ENCODE measurements around the gene GRK7.

Gene GRK7

DNA sequence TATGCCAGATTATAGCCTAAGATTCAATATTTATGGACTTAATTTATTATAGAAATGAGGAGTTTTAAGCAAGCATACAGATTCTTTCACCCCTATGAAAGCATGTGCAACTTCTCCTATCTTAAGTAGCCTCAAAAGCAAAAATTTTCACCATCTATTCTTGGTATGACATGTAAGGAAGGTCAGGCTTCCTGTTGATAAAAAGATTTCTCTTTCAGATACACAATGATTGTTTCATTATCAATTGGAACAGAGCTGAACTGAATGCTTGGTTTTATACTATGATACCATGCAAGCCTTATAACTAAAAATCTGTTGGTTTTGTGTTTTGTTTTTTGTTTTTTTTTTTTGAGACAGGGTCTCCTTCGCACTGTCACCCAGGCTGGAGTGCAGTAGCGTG lies 3.9 kb downstream of the GRK7 start:
- H3F3A ChIP-seq (ENCODE audit: low read depth): no peaks in the 10 kb centered on the region
- H3K27me3 ChIP-seq (ENCODE audit: insufficient read depth, low read length, poor library complexity, severe bottlenecking): no peaks in the 10 kb centered on the region
- no peaks in the 10 kb centered on the region for H3K9me2 ChIP-seq (replicated peaks; ENCODE audit: low read depth, low read length)
- no peak overlapping the region for H3K9ac ChIP-seq (ENCODE audit: low read depth, low read length, poor library complexity, severe bottlenecking)
- H4K20me1 ChIP-seq (ENCODE audit: insufficient read depth, low read length, poor library complexity, severe bottlenecking): no peaks in the 10 kb centered on the region
- H2AFZ ChIP-seq (ENCODE audit: low read length): no peak overlapping the region
- no peak overlapping the region for H3K4me2 ChIP-seq (ENCODE audit: low read depth, low read length, poor library complexity, severe bottlenecking)
- H3K4me3 ChIP-seq (ENCODE audit: low read length, poor library complexity, severe bottlenecking): no peak overlapping the region
- no peaks in the 10 kb centered on the region for H3K36me3 ChIP-seq (ENCODE audit: insufficient read depth, low read length)
- peaks cover 14% of the 10 kb centered on the region for H3K4me1 ChIP-seq (ENCODE audit: insufficient read depth, low read length, poor library complexity, severe bottlenecking)
- H3K79me2 ChIP-seq (ENCODE audit: insufficient read depth, low read length): no peaks in the 10 kb centered on the region
- H3K9me3 ChIP-seq (ENCODE audit: insufficient read depth, low read depth, low read length): no peaks in the 10 kb centered on the region
- TF ChIP-seq, protein P1, sequence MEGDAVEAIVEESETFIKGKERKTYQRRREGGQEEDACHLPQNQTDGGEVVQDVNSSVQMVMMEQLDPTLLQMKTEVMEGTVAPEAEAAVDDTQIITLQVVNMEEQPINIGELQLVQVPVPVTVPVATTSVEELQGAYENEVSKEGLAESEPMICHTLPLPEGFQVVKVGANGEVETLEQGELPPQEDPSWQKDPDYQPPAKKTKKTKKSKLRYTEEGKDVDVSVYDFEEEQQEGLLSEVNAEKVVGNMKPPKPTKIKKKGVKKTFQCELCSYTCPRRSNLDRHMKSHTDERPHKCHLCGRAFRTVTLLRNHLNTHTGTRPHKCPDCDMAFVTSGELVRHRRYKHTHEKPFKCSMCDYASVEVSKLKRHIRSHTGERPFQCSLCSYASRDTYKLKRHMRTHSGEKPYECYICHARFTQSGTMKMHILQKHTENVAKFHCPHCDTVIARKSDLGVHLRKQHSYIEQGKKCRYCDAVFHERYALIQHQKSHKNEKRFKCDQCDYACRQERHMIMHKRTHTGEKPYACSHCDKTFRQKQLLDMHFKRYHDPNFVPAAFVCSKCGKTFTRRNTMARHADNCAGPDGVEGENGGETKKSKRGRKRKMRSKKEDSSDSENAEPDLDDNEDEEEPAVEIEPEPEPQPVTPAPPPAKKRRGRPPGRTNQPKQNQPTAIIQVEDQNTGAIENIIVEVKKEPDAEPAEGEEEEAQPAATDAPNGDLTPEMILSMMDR (conservative IDR thresholded peaks at IDR 0.05; ENCODE audit: low read length): no peak
- TF ChIP-seq EZH2phosphoT487 (IDR thresholded peaks at IDR 0.05; ENCODE audit: borderline replicate concordance): no peak

DNA sequence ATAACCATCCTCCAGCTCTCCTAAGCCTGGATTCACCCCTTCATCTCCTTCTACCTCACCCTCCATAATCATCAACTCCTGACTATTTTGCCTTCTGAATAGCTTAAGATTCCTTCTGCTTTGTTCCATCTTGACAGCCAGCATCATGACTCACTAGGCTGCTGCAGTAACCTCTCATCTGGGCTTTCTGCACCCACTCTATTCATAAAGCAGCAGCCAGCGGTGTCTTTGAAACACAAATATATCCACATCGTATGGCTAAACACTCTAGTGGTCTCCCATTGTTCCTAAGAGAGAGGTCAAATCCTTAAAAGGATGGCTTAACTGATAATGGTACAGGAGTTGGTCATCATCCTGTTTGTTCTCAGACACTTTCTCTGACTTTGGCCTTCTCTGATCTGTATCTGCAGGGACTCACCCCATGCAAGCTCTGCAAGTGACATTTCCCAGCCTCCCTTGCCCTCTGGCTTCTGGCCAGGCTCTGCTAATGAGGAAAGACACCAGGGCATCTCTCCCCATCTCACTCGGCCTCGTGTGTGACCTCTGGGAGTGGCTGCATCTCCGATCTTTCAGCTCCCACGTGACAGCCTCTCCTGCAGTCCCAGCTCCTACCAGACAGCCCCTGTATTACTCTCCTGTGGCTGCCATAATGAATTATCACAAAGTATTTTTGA lies 6.2 kb downstream of the GRK7 start:
- TF ChIP-seq, protein P1 (conservative IDR thresholded peaks at IDR 0.05; ENCODE audit: low read length): no peak
- peaks cover 14% of the 10 kb centered on the region for H3K4me1 ChIP-seq (ENCODE audit: insufficient read depth, low read length, poor library complexity, severe bottlenecking)
- H3K9me2 ChIP-seq (replicated peaks; ENCODE audit: low read depth, low read length): no peaks in the 10 kb centered on the region
- no peaks in the 10 kb centered on the region for H4K20me1 ChIP-seq (ENCODE audit: insufficient read depth, low read length, poor library complexity, severe bottlenecking)
- H2AFZ ChIP-seq (ENCODE audit: low read length): no peak overlapping the region
- no peak overlapping the region for H3K9ac ChIP-seq (ENCODE audit: low read depth, low read length, poor library complexity, severe bottlenecking)
- no peaks in the 10 kb centered on the region for H3K79me2 ChIP-seq (ENCODE audit: insufficient read depth, low read length)
- no peaks in the 10 kb centered on the region for H3K27me3 ChIP-seq (ENCODE audit: insufficient read depth, low read length, poor library complexity, severe bottlenecking)
- H3F3A ChIP-seq (ENCODE audit: low read depth): no peaks in the 10 kb centered on the region
- no peak overlapping the region for H3K4me3 ChIP-seq (ENCODE audit: low read length, poor library complexity, severe bottlenecking)
- H3K9me3 ChIP-seq (ENCODE audit: insufficient read depth, low read depth, low read length): no peaks in the 10 kb centered on the region
- H3K36me3 ChIP-seq (ENCODE audit: insufficient read depth, low read length): no peaks in the 10 kb centered on the region
- H3K4me2 ChIP-seq (ENCODE audit: low read depth, low read length, poor library complexity, severe bottlenecking): no peak overlapping the region

DNA sequence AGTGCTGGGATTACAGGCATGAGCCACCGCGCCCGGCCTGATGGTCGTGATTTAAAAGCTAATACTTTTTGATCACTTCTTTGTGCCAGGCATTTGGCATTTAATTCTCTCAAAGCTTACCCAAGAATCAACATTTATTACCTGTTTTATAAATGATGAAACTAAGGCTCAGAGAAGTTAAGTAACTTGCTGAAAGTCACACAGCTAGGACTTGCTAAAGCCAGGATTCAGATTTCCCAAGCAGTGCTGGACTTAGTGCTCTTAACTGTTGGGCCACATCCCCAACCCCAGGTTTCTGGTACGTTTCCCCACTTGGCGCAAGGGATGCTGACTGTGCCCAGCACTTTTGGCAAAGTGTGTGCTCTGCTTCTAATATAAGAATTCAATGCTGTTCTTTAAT lies 10.5 kb downstream of the GRK7 start:
- Histone ChIP-seq H3K79me2 (ENCODE audit: insufficient read depth, low read length) (no peaks in the 10 kb centered on the region), H3K4me1 (ENCODE audit: insufficient read depth, low read length, poor library complexity, severe bottlenecking) (no peaks in the 10 kb centered on the region), H4K20me1 (ENCODE audit: insufficient read depth, low read length, poor library complexity, severe bottlenecking) (no peaks in the 10 kb centered on the region), H3F3A (ENCODE audit: low read depth) (no peaks in the 10 kb centered on the region), H3K36me3 (ENCODE audit: insufficient read depth, low read length) (no peaks in the 10 kb centered on the region), H3K9me3 (ENCODE audit: insufficient read depth, low read depth, low read length) (no peaks in the 10 kb centered on the region), H2AFZ (ENCODE audit: low read length) (no peak overlapping the region), H3K9me2 (replicated peaks; ENCODE audit: low read depth, low read length) (no peaks in the 10 kb centered on the region), H3K4me3 (ENCODE audit: low read length, poor library complexity, severe bottlenecking) (no peak overlapping the region), H3K27me3 (ENCODE audit: insufficient read depth, low read length, poor library complexity, severe bottlenecking) (no peaks in the 10 kb centered on the region), H3K9ac (ENCODE audit: low read depth, low read length, poor library complexity, severe bottlenecking) (no peak overlapping the region), H3K4me2 (ENCODE audit: low read depth, low read length, poor library complexity, severe bottlenecking) (no peak overlapping the region)
- TF ChIP-seq EZH2phosphoT487 (IDR thresholded peaks at IDR 0.05; ENCODE audit: borderline replicate concordance): no peak
- TF ChIP-seq, protein P1 (conservative IDR thresholded peaks at IDR 0.05; ENCODE audit: low read length): no peak
